Left forelimb (tissue), 1 donor: ENCODE measurements around the gene SMPD1.

ENCODE experiments used
- DNase-seq: peaks from one replicate; pipeline ENCODE4 v3.0.0-alpha.2; 2018; ENCODE audit warnings: low spot score

The SMPD1 gene

DNA sequence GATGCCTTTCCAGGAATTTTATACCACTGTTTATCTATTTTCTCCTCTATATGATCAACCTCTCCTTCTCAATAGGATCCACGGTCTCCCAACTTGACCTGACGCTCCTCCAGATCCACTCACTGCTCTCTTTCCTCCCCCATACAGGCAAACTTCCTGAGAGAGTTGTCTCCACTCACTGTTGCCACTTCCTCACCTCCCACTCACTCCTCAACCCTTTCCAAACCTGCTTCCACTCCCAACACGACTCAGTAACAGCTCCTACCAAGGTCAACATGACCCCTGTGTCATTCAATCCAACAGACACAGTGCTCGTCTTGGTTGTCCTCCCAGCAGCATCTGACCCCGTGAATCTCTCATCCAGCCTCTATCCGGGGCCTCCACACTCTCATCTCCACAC lies 25.5 kb downstream of the SMPD1 start:
- DNase-seq: no peak

GRCh38 chr11:6417907-6418556 lies 27.8 kb downstream of the SMPD1 start:
- no peak for DNase-seq

GRCh38 chr11:6418557-6419008 lies 28.3 kb downstream of the SMPD1 start:
- DNase-seq: no peak

GRCh38 chr11:6419009-6419631 lies 28.8 kb downstream of the SMPD1 start, which contains the start of gene APBB1:
APBB1 (minus strand) TSS chr11:6419094; CDS start chr11:6411347, 7,747 bp downstream.
- DNase-seq: peak; percentile 85

GRCh38 chr11:6420677-6421076 lies 30.4 kb downstream of the SMPD1 start:
- no peak for DNase-seq

DNA sequence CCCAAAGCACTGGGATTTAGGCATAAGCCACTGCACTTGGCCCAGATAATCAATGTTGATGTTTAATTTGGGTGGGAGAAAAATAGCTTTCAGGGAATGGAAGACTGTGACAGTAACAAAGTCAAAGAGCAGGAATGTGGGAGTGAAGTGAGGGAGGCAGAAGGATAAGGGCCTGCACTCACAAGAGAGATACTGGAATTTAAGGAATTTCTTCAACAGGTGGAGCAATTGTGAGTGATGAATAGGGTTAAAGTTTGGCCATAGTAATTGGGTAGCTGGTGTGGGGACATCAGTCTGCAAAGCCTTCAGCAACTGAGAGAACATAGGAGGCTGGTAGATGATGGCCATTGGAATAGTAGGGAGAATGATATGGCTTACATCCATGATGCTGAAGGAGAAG lies 37.2 kb downstream of the SMPD1 start:
- no peak for DNase-seq

GRCh38 chr11:6431861-6432260 lies 41.6 kb downstream of the SMPD1 start:
- DNase-seq: no peak

- DNase-seq: no peak
Observed at GRCh38 chr11:6433998-6434660, 43.9 kb downstream of the SMPD1 start.

GRCh38 chr11:6437423-6437822 lies 47.1 kb downstream of the SMPD1 start:
- DNase-seq: no peak

DNA sequence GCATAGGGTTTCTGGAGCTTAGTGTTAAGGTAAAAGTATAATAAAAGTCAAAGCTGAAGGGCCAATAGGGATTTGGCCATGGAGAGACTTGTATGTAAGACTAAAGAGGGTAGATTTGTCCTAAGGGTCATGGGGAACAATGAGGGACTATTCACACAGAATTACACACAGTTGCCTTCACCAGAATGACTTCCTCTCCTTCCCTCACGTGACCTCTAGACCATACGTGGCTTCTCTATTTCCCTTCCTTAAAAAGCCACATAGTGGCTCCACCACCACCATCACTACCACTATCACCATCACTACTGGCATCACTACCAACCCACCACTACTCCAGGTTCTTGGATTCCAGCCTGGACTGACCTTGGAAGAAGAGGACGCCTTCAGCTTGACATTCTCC lies 47.7 kb downstream of the SMPD1 start:
- no peak for DNase-seq

GRCh38 chr11:6438979-6439571 lies 48.8 kb downstream of the SMPD1 start:
- DNase-seq: no peak

GRCh38 chr11:6440906-6441358 lies 50.7 kb downstream of the SMPD1 start, which contains the start of gene HPX:
HPX (minus strand) TSS chr11:6440987; CDS start chr11:6440963, 24 bp downstream.
- no peak for DNase-seq

- DNase-seq: no peak
Observed at GRCh38 chr11:6442441-6442840, 52.2 kb downstream of the SMPD1 start.

- DNase-seq: no peak
Observed at GRCh38 chr11:6443269-6444003, 53.2 kb downstream of the SMPD1 start.
